SK-N-SH (cell line): ENCODE results near the gene DOK6. TPM values are rescaled to one million over a fixed set of nuclear protein-coding genes. Genes with fewer than 3 reads are reported as not detected.

Source experiments
- CTCF ChIA-PET: fragments of 300-600, 350-600 bp; formaldehyde crosslinking; extraction: SDS; loops from one replicate; lab custom pipeline; 2021; lab: Yijun Ruan, JAX
- POLR2A ChIA-PET: fragments of 350-600 bp; sonication (Branson Sonifier 250); formaldehyde crosslinking; extraction: SDS; loops from one replicate; lab custom pipeline; 2020; ENCODE audit warnings: antibody characterized with exemption, inconsistent platforms; lab: Yijun Ruan, JAX
- DNase-seq: peaks from one replicate; pipeline ENCODE4 v3.0.0; 2012
- H2AFZ ChIP-seq: fragments of 200-600 bp; sonication (generic); 2 replicates; pipeline ENCODE4 v1.8.1; 2016; ENCODE audit warnings: antibody characterized with exemption, mild to moderate bottlenecking, low read depth
- H3F3A ChIP-seq: fragments of 200-600 bp; sonication (generic); replicated peaks from 2 replicates; pipeline ENCODE3; 2016; ENCODE audit warnings: antibody characterized with exemption, mild to moderate bottlenecking; ENCODE audit not compliant: insufficient read depth
- H3K27ac ChIP-seq, 2 experiments: fragments of 200-500 bp in 1 of 2; fragments of 200-600 bp in 1 of 2; sonication (Bioruptor generic) in 1 of 2; sonication (generic), shearing (Covaris generic) in 1 of 2; 2 replicates each; pipeline versions ENCODE4 v1.5.1 to v1.6.1; 2014 to 2016; ENCODE audit warnings: low read depth in 2 of 2, inconsistent platforms in 1 of 2, low read length in 1 of 2, mild to moderate bottlenecking in 1 of 2, mixed read lengths in 1 of 2
- H3K27me3 ChIP-seq: fragments of 200-600 bp; sonication (generic), shearing (Covaris generic); 2 replicates; pipeline ENCODE4 v1.6.1; 2016; ENCODE audit warnings: mixed run types; ENCODE audit not compliant: insufficient read depth
- H3K36me3 ChIP-seq, 2 experiments: fragments of 200-500 bp in 1 of 2; fragments of 200-600 bp in 1 of 2; sonication (Bioruptor generic) in 1 of 2; sonication (generic) in 1 of 2; replicated peaks in 1 of 2; 2 replicates each; pipeline versions ENCODE3 to v1.5.1; 2014 to 2016; ENCODE audit warnings: low read length in 1 of 2, mild to moderate bottlenecking in 1 of 2; ENCODE audit not compliant: insufficient read depth in 2 of 2, control insufficient read depth in 1 of 2
- H3K4me1 ChIP-seq, 2 experiments: fragments of 200-500 bp in 1 of 2; fragments of 200-600 bp in 1 of 2; sonication (Bioruptor generic) in 1 of 2; sonication (generic), shearing (Covaris generic) in 1 of 2; 2 replicates each; pipeline versions ENCODE4 v1.5.1 to v1.6.1; 2014 to 2016; ENCODE audit warnings: low read depth in 1 of 2, low read length in 1 of 2, mixed run types in 1 of 2; ENCODE audit not compliant: insufficient read depth in 2 of 2, control insufficient read depth in 1 of 2
- H3K4me2 ChIP-seq: fragments of 200-600 bp; sonication (generic), shearing (Covaris generic); 2 replicates; pipeline ENCODE4 v1.6.1; 2017; ENCODE audit warnings: mixed run types
- H3K4me3 ChIP-seq, 2 experiments: fragments of 200-500 bp in 1 of 2; fragments of 200-600 bp in 1 of 2; sonication (Bioruptor generic) in 1 of 2; sonication (generic), shearing (Covaris generic) in 1 of 2; 2 replicates each; pipeline versions ENCODE4 v1.5.1 to v1.8.1; 2014 to 2016; ENCODE audit warnings: low read depth in 2 of 2, inconsistent platforms in 1 of 2, low read length in 1 of 2, mild to moderate bottlenecking in 1 of 2, mixed read lengths in 1 of 2, moderate library complexity in 1 of 2
- H3K79me2 ChIP-seq: fragments of 200-600 bp; sonication (generic); 2 replicates; pipeline ENCODE4 v1.8.1; 2017; ENCODE audit warnings: mild to moderate bottlenecking; ENCODE audit not compliant: insufficient read depth
- H3K9ac ChIP-seq: fragments of 200-600 bp; sonication (generic); 2 replicates; pipeline ENCODE4 v1.6.1; 2017; ENCODE audit warnings: mixed run types
- H3K9me2 ChIP-seq: fragments of 200-600 bp; sonication (generic); 2 replicates; pipeline ENCODE4 v1.6.1; 2017; ENCODE audit warnings: mixed run types
- H3K9me3 ChIP-seq: fragments of 200-600 bp; sonication (generic); 2 replicates; pipeline ENCODE4 v1.6.1; 2017; ENCODE audit warnings: mixed run types, mild to moderate bottlenecking, moderate library complexity
- H4K20me1 ChIP-seq: fragments of 200-600 bp; sonication (generic); 2 replicates; pipeline ENCODE4 v1.6.1; 2017; ENCODE audit warnings: mild to moderate bottlenecking, mixed run types; ENCODE audit not compliant: insufficient read depth
- EP300 ChIP-seq, 2 experiments: IDR thresholded peaks; 2 replicates each; pipeline versions ENCODE4 v1.4.0 to v1.6.1; 2012; ENCODE audit warnings: borderline replicate concordance in 1 of 2, low read depth in 1 of 2, low read length in 1 of 2
- FOSL2 ChIP-seq: IDR thresholded peaks from 2 replicates; pipeline ENCODE4 v1.4.0; 2012; ENCODE audit warnings: low read depth, mild to moderate bottlenecking, moderate library complexity, borderline replicate concordance
- FOXJ3 ChIP-seq: sonication (generic); formaldehyde crosslinking; IDR thresholded peaks from 2 replicates; pipeline ENCODE4 v1.5.1; 2020; ENCODE audit warnings: mild to moderate bottlenecking, missing genetic modification reagents
- JUND ChIP-seq: IDR thresholded peaks from 2 replicates; pipeline ENCODE4 v1.4.0; 2012
- POLR2AphosphoS5 ChIP-seq: IDR thresholded peaks from 2 replicates; pipeline ENCODE4 v1.6.1; 2012; ENCODE audit warnings: low read depth, low read length
- RAD21 ChIP-seq: IDR thresholded peaks from 2 replicates; pipeline ENCODE4 v1.6.1; 2012; ENCODE audit warnings: mild to moderate bottlenecking, low read length
- SIN3A ChIP-seq: IDR thresholded peaks from 2 replicates; pipeline ENCODE4 v1.6.1; 2012; ENCODE audit warnings: low read depth, mild to moderate bottlenecking, low read length, moderate library complexity, borderline replicate concordance
- TCF12 ChIP-seq: IDR thresholded peaks from 2 replicates; pipeline ENCODE4 v1.4.0; 2012
- TEAD4 ChIP-seq: IDR thresholded peaks from 2 replicates; pipeline ENCODE4 v1.4.0; 2012; ENCODE audit warnings: mild to moderate bottlenecking, borderline replicate concordance; ENCODE audit not compliant: insufficient read depth
- USF2 ChIP-seq: fragments of 150-350 bp; IDR thresholded peaks from 2 replicates; pipeline ENCODE4 v1.6.1; 2017; ENCODE audit warnings: antibody characterized with exemption, low read length, low read depth, borderline replicate concordance
- WGBS: methylation state at CpG from one replicate; pipeline ENCODE4 v1.1.6; 2017; ENCODE audit warnings: low lambda C conversion rate; 5-methylcytosine and 5-hydroxymethylcytosine counted together
- polyA plus RNA-seq, 3 experiments: library from polyadenylated mRNA; depleted of rRNA; stranded (reverse); fragments of >200 nt; gene quantifications; 2 replicates each; pipeline ENCODE4 v1.2.3, GENCODE V29; 2012
- TF ChIP-seq, protein P1 (sequence below): IDR thresholded peaks from 2 replicates; pipeline ENCODE4; 2012

The DOK6 gene
- polyA plus RNA-seq, 1 of the 3 experiments (the other 2 are of a cell fraction), result 3.9 TPM

DNA sequence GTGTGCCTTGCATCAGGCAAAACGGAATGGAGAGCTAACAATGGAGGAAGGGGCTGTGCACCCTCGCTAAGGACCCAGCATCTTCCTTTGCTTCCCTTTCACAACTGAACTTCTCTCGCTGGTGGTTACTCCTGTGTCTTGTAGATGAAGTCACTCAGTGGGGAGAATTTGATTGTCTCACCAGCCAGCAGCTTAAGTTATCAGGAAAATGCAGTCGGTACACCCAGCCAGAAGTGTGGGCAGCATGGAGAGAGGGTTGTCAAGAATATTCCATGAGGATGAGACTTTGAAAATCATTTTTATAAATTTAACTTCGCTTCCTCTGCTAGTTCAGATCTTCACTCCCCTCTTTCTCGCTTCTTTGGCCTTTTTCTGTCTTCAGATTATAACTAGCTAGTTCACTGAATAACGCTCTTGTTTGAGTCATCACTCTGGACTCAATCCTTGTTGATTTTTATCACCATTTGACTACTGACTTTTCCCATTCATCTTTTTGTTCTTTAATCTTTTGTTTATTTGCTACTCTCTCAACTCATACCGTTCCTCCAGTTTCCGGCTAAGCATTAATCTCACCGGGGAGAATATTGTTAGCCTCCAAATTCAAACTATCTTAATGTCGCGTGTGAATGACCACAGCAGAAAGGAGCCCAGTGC, 325.3 kb downstream of the DOK6 start:
- Histone ChIP-seq H3K36me3 (no peaks in the 10 kb centered on the region), H3K9me2 (no peaks in the 10 kb centered on the region), H3K27ac (no peak overlapping the region), H3K9me3 (0 out of 2 replicates have a peak, but pooled peaks cover under 1% of the 10 kb centered on the region), H3K9ac (no peak overlapping the region), H3K4me3 (no peak overlapping the region), H2AFZ (no peak overlapping the region), H3K4me1 (peaks cover 0 to 6% of the 10 kb centered on the region in 2 experiments; a peak in 2 of 4 replicates), H3K4me2 (no peak overlapping the region), H3K27me3 (no peaks in the 10 kb centered on the region), H3F3A (no peaks in the 10 kb centered on the region), H3K79me2 (no peaks in the 10 kb centered on the region), H4K20me1 (no peaks in the 10 kb centered on the region)
- TF ChIP-seq POLR2AphosphoS5, result no peak
- no peak for TF ChIP-seq TEAD4
- TF ChIP-seq FOSL2, result peak; percentile 14; the same call in 1 of the 2 replicates
- ChIA-PET CTCF (no interaction called here), POLR2A (no interaction called here)
- 87% methylated on average over 12 of the region's 12 CpGs for WGBS
- no peak for DNase-seq

DNA sequence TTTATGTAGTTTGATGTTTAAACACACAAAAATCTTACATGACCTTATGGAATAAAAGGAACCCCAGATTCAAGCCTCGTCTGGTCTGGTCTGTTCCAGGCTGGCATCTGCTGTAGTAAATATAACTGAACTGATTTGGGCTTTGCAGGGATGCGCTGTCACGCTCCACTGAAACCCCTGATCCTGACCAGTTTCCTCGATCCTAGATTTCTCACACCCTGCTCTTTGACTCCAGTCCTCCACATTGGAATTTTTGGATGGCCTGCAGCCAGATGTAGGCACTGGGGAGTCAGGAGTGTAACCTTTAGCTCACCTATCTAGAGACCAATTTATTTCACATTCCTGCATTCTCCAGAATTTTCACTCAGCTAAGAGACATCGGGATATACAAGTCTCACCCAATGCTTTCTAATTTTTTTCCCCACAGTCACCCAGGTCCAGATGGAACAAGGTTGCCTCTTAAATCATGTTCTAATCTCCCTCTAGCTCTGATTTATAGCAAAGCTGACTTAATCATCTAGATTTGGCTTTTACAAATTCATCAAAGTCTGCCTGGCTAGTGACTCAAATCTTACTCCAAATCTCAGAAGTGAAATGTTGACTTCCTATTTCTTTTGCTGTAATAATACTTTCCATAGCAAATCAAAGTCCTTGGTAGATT, 327.4 kb downstream of the DOK6 start:
- Histone ChIP-seq H3K36me3 (no peaks in the 10 kb centered on the region), H2AFZ (no peak overlapping the region; the same call in 1 of the 2 replicates), H3K4me3 (no peak overlapping the region), H3K9me3 (no peaks in the 10 kb centered on the region), H3K4me1 (peaks cover 0 to 3% of the 10 kb centered on the region in 2 experiments; a peak in 2 of 4 replicates), H3K9me2 (no peaks in the 10 kb centered on the region), H3F3A (no peaks in the 10 kb centered on the region), H3K4me2 (no peak overlapping the region), H3K27me3 (no peaks in the 10 kb centered on the region), H4K20me1 (no peaks in the 10 kb centered on the region), H3K79me2 (no peaks in the 10 kb centered on the region), H3K9ac (no peak overlapping the region), H3K27ac (no peak overlapping the region; a peak in 2 of 4 replicates)
- POLR2A ChIA-PET, result no interaction called here
- CTCF ChIA-PET, result no interaction called here
- TF ChIP-seq SIN3A (no peak), JUND (no peak; the same call in 1 of the 2 replicates), USF2 (no peak), POLR2AphosphoS5 (no peak), RAD21 (no peak), FOXJ3 (CRISPR knock-in tag) (no peak), EP300 (IDR thresholded peaks at IDR 0.05; ENCODE audit: borderline replicate concordance in 1 of 2, low read depth in 1 of 2, low read length in 1 of 2) (peak in 1 of 2 experiments; percentile 58; a peak in 1 of 4 replicates), TEAD4 (peak; percentile 24; the same call in 1 of the 2 replicates), TCF12 (peak; percentile 47)
- TF ChIP-seq, protein P1, sequence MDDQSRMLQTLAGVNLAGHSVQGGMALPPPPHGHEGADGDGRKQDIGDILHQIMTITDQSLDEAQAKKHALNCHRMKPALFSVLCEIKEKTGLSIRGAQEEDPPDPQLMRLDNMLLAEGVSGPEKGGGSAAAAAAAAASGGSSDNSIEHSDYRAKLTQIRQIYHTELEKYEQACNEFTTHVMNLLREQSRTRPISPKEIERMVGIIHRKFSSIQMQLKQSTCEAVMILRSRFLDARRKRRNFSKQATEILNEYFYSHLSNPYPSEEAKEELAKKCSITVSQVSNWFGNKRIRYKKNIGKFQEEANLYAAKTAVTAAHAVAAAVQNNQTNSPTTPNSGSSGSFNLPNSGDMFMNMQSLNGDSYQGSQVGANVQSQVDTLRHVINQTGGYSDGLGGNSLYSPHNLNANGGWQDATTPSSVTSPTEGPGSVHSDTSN, result peak; percentile 83
- 84% methylated on average over 5 of the region's 5 CpGs for WGBS
- DNase-seq, result no peak
